Fibroblast of lung (primary cell): ENCODE measurements around the gene GPHN. TPM values are rescaled to one million over a fixed set of nuclear protein-coding genes. Genes with fewer than 3 reads are reported as not detected.

Experiments
- DNase-seq, 2 donors: peaks; one replicate each; pipeline versions ENCODE4 v3.0.0 to v3.0.0-alpha.2; 2010; ENCODE audit warnings: low read depth in 2 of 2
- H2AFZ ChIP-seq: 2 replicates; pipeline ENCODE4 v1.5.1; 2012; ENCODE audit warnings: low read length, control low read depth, inconsistent platforms
- H3K27ac ChIP-seq: 2 replicates; pipeline ENCODE4 v1.5.1; 2011; ENCODE audit warnings: low read length, control low read depth; ENCODE audit not compliant: insufficient read depth
- H3K27me3 ChIP-seq: 2 replicates; pipeline ENCODE4 v1.5.1; 2011; ENCODE audit warnings: mild to moderate bottlenecking, low read length; ENCODE audit not compliant: control insufficient read depth, insufficient read depth
- H3K36me3 ChIP-seq: 2 replicates; pipeline ENCODE4 v1.5.1; 2011; ENCODE audit warnings: low read length; ENCODE audit not compliant: control insufficient read depth, insufficient read depth
- H3K4me1 ChIP-seq: 2 replicates; pipeline ENCODE4 v1.5.1; 2011; ENCODE audit warnings: low read length; ENCODE audit not compliant: control insufficient read depth, insufficient read depth; ENCODE audit errors: extremely low read depth
- H3K4me2 ChIP-seq: 2 replicates; pipeline ENCODE4 v1.5.1; 2011; ENCODE audit warnings: low read length, control low read depth; ENCODE audit not compliant: insufficient read depth; ENCODE audit errors: extremely low read depth
- H3K4me3 ChIP-seq, 4 experiments: fragments of 200-600 bp in 1 of 4; sonication (generic) in 1 of 4; replicated peaks in 1 of 4; 2 replicates each; pipeline ENCODE4 v1.5.1; 2011 to 2016; ENCODE audit warnings: low read length in 4 of 4, low read depth in 3 of 4, mild to moderate bottlenecking in 3 of 4, control low read depth in 2 of 4, inconsistent platforms in 1 of 4, mixed read lengths in 1 of 4; ENCODE audit not compliant: insufficient read depth in 1 of 4; ENCODE audit errors: control extremely low read depth in 1 of 4
- H3K79me2 ChIP-seq: 2 replicates; pipeline ENCODE4 v1.5.1; 2012; ENCODE audit warnings: mild to moderate bottlenecking, low read length, inconsistent platforms; ENCODE audit not compliant: control insufficient read depth, insufficient read depth
- H3K9ac ChIP-seq: 2 replicates; pipeline ENCODE4 v1.5.1; 2011; ENCODE audit warnings: mild to moderate bottlenecking, low read length, control low read depth; ENCODE audit not compliant: insufficient read depth
- H3K9me3 ChIP-seq: 2 replicates; pipeline ENCODE4 v1.5.1; 2012; ENCODE audit warnings: low read depth, low read length; ENCODE audit not compliant: control insufficient read depth, insufficient read depth
- H4K20me1 ChIP-seq: 2 replicates; pipeline ENCODE4 v1.5.1; 2011; ENCODE audit warnings: low read length; ENCODE audit not compliant: control insufficient read depth, insufficient read depth; ENCODE audit errors: extremely low read depth
- EZH2 ChIP-seq: IDR thresholded peaks from 2 replicates; pipeline ENCODE4 v1.5.1; 2012; ENCODE audit warnings: low read length, control low read depth, mild to moderate bottlenecking; ENCODE audit errors: missing control alignments
- polyA plus RNA-seq, 2 donors: library from polyadenylated mRNA; depleted of rRNA in 1 of 2; stranded (reverse) in 1 of 2; unstranded in 1 of 2; fragments of >200 nt; gene quantifications; 2 replicates each; pipeline ENCODE4 v1.2.1, GENCODE V29; 2011 to 2012; ENCODE audit warnings: missing spikeins in 1 of 2
- total RNA-seq: library from RNA; depleted of rRNA; stranded (reverse); fragments of >200 nt; gene quantifications from 2 replicates; pipeline ENCODE4 v1.2.1, GENCODE V29; 2014
- TF ChIP-seq, protein P1 (sequence below), 2 donors: IDR thresholded peaks in 1 of 2; conservative IDR thresholded peaks in 1 of 2; 1 replicate in 1 of 2; 2 replicates in 1 of 2; pipeline ENCODE4 v1.5.1; 2011 to 2012; ENCODE audit warnings: low read length in 2 of 2, control low read depth in 1 of 2, inconsistent platforms in 1 of 2, low read depth in 1 of 2, mild to moderate bottlenecking in 1 of 2

The GPHN gene
- total and polyA plus RNA-seq, 2 donors (not counting 1 experiment from before 2014, with no cell fraction given) = 8.3 to 13.9 TPM

DNA sequence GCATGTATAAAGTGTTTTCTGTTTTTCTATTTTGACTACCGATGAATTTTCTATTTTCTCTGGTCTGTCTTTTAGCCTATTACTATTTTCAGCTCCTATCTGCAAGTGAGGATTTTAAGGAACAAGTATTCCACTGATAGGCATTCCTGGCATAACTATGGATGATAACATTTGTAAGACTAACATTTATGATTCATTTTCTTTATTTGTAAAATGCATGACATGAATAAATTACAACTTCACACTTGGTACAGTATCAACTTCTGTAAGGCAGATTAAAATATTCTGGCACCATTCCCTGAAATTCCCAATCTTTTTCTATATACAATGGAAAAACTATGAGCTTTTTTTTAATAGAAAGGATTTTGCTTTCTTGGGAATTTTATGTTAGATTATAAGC lies 560.3 kb downstream of the GPHN start:
- Histone ChIP-seq H4K20me1 (no peaks in the 10 kb centered on the region), H3K27ac (no peak overlapping the region), H3K79me2 (no peaks in the 10 kb centered on the region), H3K36me3 (no peaks in the 10 kb centered on the region), H3K9me3 (no peaks in the 10 kb centered on the region), H3K27me3 (no peaks in the 10 kb centered on the region), H3K4me1 (no peaks in the 10 kb centered on the region), H3K4me3 (no peak overlapping the region), H3K4me2 (no peak overlapping the region), H3K9ac (no peak overlapping the region), H2AFZ (no peak overlapping the region)
- TF ChIP-seq, protein P1, sequence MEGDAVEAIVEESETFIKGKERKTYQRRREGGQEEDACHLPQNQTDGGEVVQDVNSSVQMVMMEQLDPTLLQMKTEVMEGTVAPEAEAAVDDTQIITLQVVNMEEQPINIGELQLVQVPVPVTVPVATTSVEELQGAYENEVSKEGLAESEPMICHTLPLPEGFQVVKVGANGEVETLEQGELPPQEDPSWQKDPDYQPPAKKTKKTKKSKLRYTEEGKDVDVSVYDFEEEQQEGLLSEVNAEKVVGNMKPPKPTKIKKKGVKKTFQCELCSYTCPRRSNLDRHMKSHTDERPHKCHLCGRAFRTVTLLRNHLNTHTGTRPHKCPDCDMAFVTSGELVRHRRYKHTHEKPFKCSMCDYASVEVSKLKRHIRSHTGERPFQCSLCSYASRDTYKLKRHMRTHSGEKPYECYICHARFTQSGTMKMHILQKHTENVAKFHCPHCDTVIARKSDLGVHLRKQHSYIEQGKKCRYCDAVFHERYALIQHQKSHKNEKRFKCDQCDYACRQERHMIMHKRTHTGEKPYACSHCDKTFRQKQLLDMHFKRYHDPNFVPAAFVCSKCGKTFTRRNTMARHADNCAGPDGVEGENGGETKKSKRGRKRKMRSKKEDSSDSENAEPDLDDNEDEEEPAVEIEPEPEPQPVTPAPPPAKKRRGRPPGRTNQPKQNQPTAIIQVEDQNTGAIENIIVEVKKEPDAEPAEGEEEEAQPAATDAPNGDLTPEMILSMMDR (conservative IDR thresholded peaks at IDR 0.05 in 1 of 2, IDR thresholded peaks at IDR 0.05 in 1 of 2; ENCODE audit: low read depth in 1 of 2, low read length in 2 of 2) = no peak
- no peak for TF ChIP-seq EZH2
- peak in 1 of 2 donors; percentile 65 for DNase-seq

DNA sequence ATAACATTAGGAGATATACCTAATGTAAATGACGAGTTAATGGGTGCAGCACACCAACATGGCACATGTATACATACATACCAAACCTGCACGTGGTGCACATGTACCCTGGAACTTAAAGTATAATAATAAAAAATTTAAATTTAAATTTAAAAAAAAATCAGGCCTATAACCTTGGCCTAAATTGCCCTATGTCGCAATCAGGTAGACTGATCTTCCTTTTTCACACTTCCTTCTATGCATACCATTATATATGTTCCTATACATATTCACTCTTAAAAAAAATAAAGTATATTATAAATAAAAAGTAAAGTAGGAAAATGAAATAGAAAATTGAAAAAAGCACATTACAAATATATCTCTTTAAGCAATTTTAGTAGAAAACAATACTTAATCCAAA lies 563.6 kb downstream of the GPHN start:
- Histone ChIP-seq H3K36me3 (no peaks in the 10 kb centered on the region), H3K9ac (no peak overlapping the region), H3K27me3 (no peaks in the 10 kb centered on the region), H3K4me3 (no peak overlapping the region), H3K4me1 (no peaks in the 10 kb centered on the region), H3K79me2 (no peaks in the 10 kb centered on the region), H2AFZ (no peak overlapping the region), H3K9me3 (no peaks in the 10 kb centered on the region), H4K20me1 (no peaks in the 10 kb centered on the region), H3K27ac (no peak overlapping the region), H3K4me2 (no peak overlapping the region)
- TF ChIP-seq EZH2 = no peak
- TF ChIP-seq, protein P1 (conservative IDR thresholded peaks at IDR 0.05 in 1 of 2, IDR thresholded peaks at IDR 0.05 in 1 of 2; ENCODE audit: low read depth in 1 of 2, low read length in 2 of 2) = no peak
- no peak for DNase-seq

GRCh38 chr14:67077921-67078320 lies 570.0 kb downstream of the GPHN start:
- H3K4me3 ChIP-seq = no peak overlapping the region
- no peaks in the 10 kb centered on the region for H4K20me1 ChIP-seq
- no peak for TF ChIP-seq EZH2
- TF ChIP-seq, protein P1 (conservative IDR thresholded peaks at IDR 0.05 in 1 of 2, IDR thresholded peaks at IDR 0.05 in 1 of 2; ENCODE audit: low read depth in 1 of 2, low read length in 2 of 2) = no peak
- H3K9ac ChIP-seq = no peak overlapping the region
- H2AFZ ChIP-seq = no peak overlapping the region
- no peaks in the 10 kb centered on the region for H3K4me1 ChIP-seq
- no peak overlapping the region for H3K4me2 ChIP-seq
- no peak overlapping the region for H3K27ac ChIP-seq
- no peaks in the 10 kb centered on the region for H3K27me3 ChIP-seq
- H3K36me3 ChIP-seq = no peaks in the 10 kb centered on the region
- H3K9me3 ChIP-seq = no peaks in the 10 kb centered on the region
- no peaks in the 10 kb centered on the region for H3K79me2 ChIP-seq
- DNase-seq = peak in 1 of 2 donors; percentile 21
